Sigmoid colon (tissue), 4 donors: ENCODE data around the gene RPTOR.

Source experiments
- POLR2AphosphoS5 ChIP-seq, 4 donors: sonication (generic); formaldehyde crosslinking; IDR thresholded peaks; one replicate each; pipeline ENCODE4 v1.6.1; 2017; ENCODE audit warnings: antibody characterized with exemption in 4 of 4
- TF ChIP-seq, protein P1 (sequence below), 4 experiments: fragments of 450-650 bp in 3 of 4; fragments of 200-600 bp in 1 of 4; IDR thresholded peaks; one replicate each; pipeline ENCODE4 v1.5.1; 2016 to 2019; ENCODE audit warnings: antibody characterized with exemption in 4 of 4, mild to moderate bottlenecking in 3 of 4, moderate library complexity in 2 of 4

DNA sequence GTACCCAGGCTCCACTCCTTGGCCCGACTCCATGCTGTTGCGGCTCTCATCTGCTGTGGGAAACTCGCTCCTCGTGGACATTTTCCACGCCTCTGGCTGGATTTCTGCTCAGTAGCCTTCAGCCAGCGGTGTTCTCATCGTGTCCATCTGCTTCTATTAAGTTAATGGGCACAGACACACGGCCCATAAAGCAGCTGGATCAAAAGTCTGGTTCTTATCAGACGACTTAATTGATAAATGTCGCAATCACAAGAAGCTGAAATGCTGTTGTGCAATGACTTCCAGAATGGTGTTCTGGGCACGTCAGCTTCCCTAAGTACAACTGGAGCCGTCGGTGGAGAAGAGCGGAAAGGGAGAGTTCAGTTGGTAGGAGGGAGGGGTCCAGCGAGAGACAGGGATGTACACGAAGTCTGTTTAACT lies 235.3 kb downstream of the RPTOR start:
- peak; percentile 64 to 80 (median 68) for TF ChIP-seq POLR2AphosphoS5 (IDR thresholded peaks at IDR 0.05)
- TF ChIP-seq, protein P1, sequence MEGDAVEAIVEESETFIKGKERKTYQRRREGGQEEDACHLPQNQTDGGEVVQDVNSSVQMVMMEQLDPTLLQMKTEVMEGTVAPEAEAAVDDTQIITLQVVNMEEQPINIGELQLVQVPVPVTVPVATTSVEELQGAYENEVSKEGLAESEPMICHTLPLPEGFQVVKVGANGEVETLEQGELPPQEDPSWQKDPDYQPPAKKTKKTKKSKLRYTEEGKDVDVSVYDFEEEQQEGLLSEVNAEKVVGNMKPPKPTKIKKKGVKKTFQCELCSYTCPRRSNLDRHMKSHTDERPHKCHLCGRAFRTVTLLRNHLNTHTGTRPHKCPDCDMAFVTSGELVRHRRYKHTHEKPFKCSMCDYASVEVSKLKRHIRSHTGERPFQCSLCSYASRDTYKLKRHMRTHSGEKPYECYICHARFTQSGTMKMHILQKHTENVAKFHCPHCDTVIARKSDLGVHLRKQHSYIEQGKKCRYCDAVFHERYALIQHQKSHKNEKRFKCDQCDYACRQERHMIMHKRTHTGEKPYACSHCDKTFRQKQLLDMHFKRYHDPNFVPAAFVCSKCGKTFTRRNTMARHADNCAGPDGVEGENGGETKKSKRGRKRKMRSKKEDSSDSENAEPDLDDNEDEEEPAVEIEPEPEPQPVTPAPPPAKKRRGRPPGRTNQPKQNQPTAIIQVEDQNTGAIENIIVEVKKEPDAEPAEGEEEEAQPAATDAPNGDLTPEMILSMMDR (IDR thresholded peaks at IDR 0.05), result no peak
